H1 (cell line): ENCODE results near the gene CILP. TPM values are rescaled to one million over a fixed set of nuclear protein-coding genes. Genes with fewer than 3 reads are reported as not detected.

Experiments
- CTCF ChIA-PET: fragments of 300-600 bp; sonication (Branson Sonifier 250); formaldehyde crosslinking; loops from one replicate; lab custom pipeline; 2021; ENCODE audit not compliant: partially characterized antibody; lab: Charles Lee
- POLR2A ChIA-PET: fragments of 300-600 bp; sonication (Branson Sonifier 250); formaldehyde crosslinking; loops from one replicate; lab custom pipeline; 2021; ENCODE audit warnings: inconsistent platforms; ENCODE audit not compliant: partially characterized antibody; lab: Charles Lee
- DNase-seq, 2 experiments: peaks; one replicate each; pipeline versions ENCODE4 v3.0.0 to v3.0.0-alpha.2; 2010 to 2022; ENCODE audit warnings: low spot score in 2 of 2, low read depth in 1 of 2, mixed read lengths in 1 of 2
- FAIRE-seq: peaks from 2 replicates; lab custom pipeline; 2011; peaks lifted over from hg19 to GRCh38; lab: Jason Lieb, UNC
- H2AFZ ChIP-seq: 2 replicates; pipeline ENCODE4 v1.8.1; 2012; ENCODE audit warnings: low read length, inconsistent platforms
- H2AK5ac ChIP-seq: 2 replicates; pipeline ENCODE4 v1.6.1; 2013; ENCODE audit warnings: low read depth, low read length
- H2BK120ac ChIP-seq: replicated peaks from 2 replicates; pipeline ENCODE3; 2013; ENCODE audit warnings: low read depth, low read length, inconsistent platforms
- H2BK12ac ChIP-seq: 2 replicates; pipeline ENCODE4 v1.6.1; 2013; ENCODE audit warnings: low read depth, low read length
- H2BK15ac ChIP-seq: 2 replicates; pipeline ENCODE4 v1.6.1; 2013; ENCODE audit warnings: low read length
- H2BK20ac ChIP-seq: 2 replicates; pipeline ENCODE4 v1.6.1; 2013; ENCODE audit warnings: low read length
- H2BK5ac ChIP-seq: 2 replicates; pipeline ENCODE4 v1.6.1; 2013; ENCODE audit warnings: low read depth, low read length
- H3K14ac ChIP-seq: 2 replicates; pipeline ENCODE4 v1.6.1; 2013; ENCODE audit warnings: inconsistent platforms; ENCODE audit not compliant: insufficient read length
- H3K18ac ChIP-seq: 2 replicates; pipeline ENCODE4 v1.6.1; 2013; ENCODE audit warnings: low read length; ENCODE audit errors: extremely low read depth
- H3K23ac ChIP-seq: 2 replicates; pipeline ENCODE4 v1.6.1; 2013; ENCODE audit warnings: inconsistent platforms; ENCODE audit not compliant: insufficient read length
- H3K23me2 ChIP-seq: 2 replicates; pipeline ENCODE4 v1.6.1; 2013; ENCODE audit warnings: low read depth, low read length
- H3K27ac ChIP-seq: 2 replicates; pipeline ENCODE4 v1.6.1; 2011; ENCODE audit warnings: low read depth, low read length, inconsistent platforms
- H3K27me3 ChIP-seq, 4 experiments: replicated peaks in 1 of 4; 1 replicate in 1 of 4; 2 replicates in 3 of 4; pipeline versions ENCODE4 v1.6.1 to v1.8.1; 2011 to 2013; ENCODE audit warnings: low read length in 3 of 4, mild to moderate bottlenecking in 3 of 4, inconsistent platforms in 2 of 4, mixed read lengths in 2 of 4, moderate library complexity in 1 of 4; ENCODE audit not compliant: control insufficient read depth in 3 of 4, insufficient read depth in 3 of 4; ENCODE audit errors: extremely low read depth in 1 of 4
- H3K36me3 ChIP-seq, 4 experiments: 2 replicates each; pipeline versions ENCODE4 v1.6.1 to v1.8.1; 2011 to 2013; ENCODE audit warnings: mild to moderate bottlenecking in 4 of 4, low read length in 3 of 4, moderate library complexity in 2 of 4, control low read depth in 1 of 4, inconsistent platforms in 1 of 4; ENCODE audit not compliant: insufficient read depth in 4 of 4, control insufficient read depth in 2 of 4
- H3K4ac ChIP-seq: replicated peaks from 2 replicates; pipeline ENCODE3; 2013; ENCODE audit warnings: low read length, low read depth, mixed read lengths, inconsistent platforms; ENCODE audit not compliant: insufficient read length
- H3K4me1 ChIP-seq, 4 experiments: replicated peaks in 1 of 4; 1 replicate in 1 of 4; 2 replicates in 3 of 4; pipeline versions ENCODE4 v1.6.1 to v1.8.1; 2011 to 2013; ENCODE audit warnings: low read length in 3 of 4, inconsistent platforms in 2 of 4, mixed read lengths in 1 of 4; ENCODE audit not compliant: insufficient read depth in 4 of 4, control insufficient read depth in 3 of 4
- H3K4me2 ChIP-seq, 2 experiments: 2 replicates each; pipeline versions ENCODE4 v1.6.1 to v1.8.1; 2011 to 2013; ENCODE audit warnings: low read depth in 2 of 2, low read length in 2 of 2, control low read depth in 1 of 2, inconsistent platforms in 1 of 2, mild to moderate bottlenecking in 1 of 2; ENCODE audit not compliant: insufficient read depth in 1 of 2
- H3K4me3 ChIP-seq, 4 experiments: fragments of 200-600, 300-600 bp in 1 of 4; sonication (generic), shearing (Covaris generic), sonication (Bioruptor Twin) in 1 of 4; 2 replicates each; pipeline versions ENCODE4 v1.5.1 to v1.8.1; 2011 to 2016; ENCODE audit warnings: low read length in 4 of 4, low read depth in 3 of 4, control low read depth in 2 of 4, inconsistent platforms in 2 of 4, mild to moderate bottlenecking in 2 of 4, mixed read lengths in 1 of 4, moderate library complexity in 1 of 4; ENCODE audit not compliant: insufficient read depth in 2 of 4; ENCODE audit errors: extremely low read depth in 1 of 4
- H3K56ac ChIP-seq: replicated peaks from 2 replicates; pipeline ENCODE3; 2013; ENCODE audit warnings: low read depth, mild to moderate bottlenecking, mixed read lengths, low read length, inconsistent platforms; ENCODE audit not compliant: insufficient read length
- H3K79me1 ChIP-seq: 2 replicates; pipeline ENCODE4 v1.6.1; 2013; ENCODE audit warnings: low read depth, low read length, control low read depth
- H3K79me2 ChIP-seq, 2 experiments: 2 replicates each; pipeline versions ENCODE4 v1.6.1 to v1.8.1; 2012 to 2013; ENCODE audit warnings: low read length in 2 of 2, mild to moderate bottlenecking in 2 of 2, inconsistent platforms in 1 of 2; ENCODE audit not compliant: insufficient read depth in 2 of 2, control insufficient read depth in 1 of 2
- H3K9ac ChIP-seq, 4 experiments: replicated peaks in 1 of 4; 1 replicate in 1 of 4; 2 replicates in 3 of 4; pipeline versions ENCODE4 v1.6.1 to v1.8.1; 2011 to 2013; ENCODE audit warnings: low read depth in 3 of 4, low read length in 3 of 4, control low read depth in 2 of 4, mild to moderate bottlenecking in 2 of 4, moderate library complexity in 2 of 4, inconsistent platforms in 1 of 4; ENCODE audit errors: extremely low read depth in 1 of 4
- H3K9me3 ChIP-seq, 2 experiments: 2 replicates each; pipeline versions ENCODE4 v1.6.1 to v1.8.1; 2012 to 2013; ENCODE audit warnings: mild to moderate bottlenecking in 2 of 2, moderate library complexity in 2 of 2, control low read depth in 1 of 2, inconsistent platforms in 1 of 2, low read depth in 1 of 2, low read length in 1 of 2, mixed read lengths in 1 of 2; ENCODE audit not compliant: insufficient read depth in 2 of 2
- H4K20me1 ChIP-seq, 2 experiments: replicated peaks in 1 of 2; 2 replicates each; pipeline versions ENCODE3 to v1.8.1; 2011 to 2013; ENCODE audit warnings: inconsistent platforms in 2 of 2, low read length in 2 of 2, mild to moderate bottlenecking in 1 of 2; ENCODE audit not compliant: insufficient read depth in 2 of 2, control insufficient read depth in 1 of 2
- H4K5ac ChIP-seq: 2 replicates; pipeline ENCODE4 v1.6.1; 2013; ENCODE audit warnings: low read length, low read depth, mixed read lengths, inconsistent platforms; ENCODE audit not compliant: insufficient read length
- H4K8ac ChIP-seq: 2 replicates; pipeline ENCODE4 v1.8.0; 2013; ENCODE audit warnings: mild to moderate bottlenecking, moderate library complexity, low read length, inconsistent platforms; ENCODE audit not compliant: insufficient read depth; ENCODE audit errors: extremely low read depth
- H4K91ac ChIP-seq: replicated peaks from 2 replicates; pipeline ENCODE3; 2013; ENCODE audit warnings: low read length, mixed read lengths, inconsistent platforms; ENCODE audit not compliant: insufficient read length
- CHD2 ChIP-seq: IDR thresholded peaks from 2 replicates; pipeline ENCODE4 v1.6.1; 2012; ENCODE audit warnings: low read length, improper control_type of control experiment
- CTBP2 ChIP-seq: IDR thresholded peaks from 2 replicates; pipeline ENCODE4 v1.7.0; 2011; ENCODE audit warnings: borderline replicate concordance, mild to moderate bottlenecking, moderate library complexity, mixed read lengths, low read length; ENCODE audit not compliant: insufficient read depth, insufficient read length
- GABPA ChIP-seq: IDR thresholded peaks from 2 replicates; pipeline ENCODE4 v1.6.1; 2011; ENCODE audit warnings: mild to moderate bottlenecking, low read length, moderate library complexity, borderline replicate concordance; ENCODE audit not compliant: insufficient read depth
- HDAC6 ChIP-seq: IDR thresholded peaks from one replicate; pipeline ENCODE4 v1.7.1; 2012; ENCODE audit warnings: low read depth, mild to moderate bottlenecking, inconsistent platforms, low read length, moderate library complexity
- JUN ChIP-seq: IDR thresholded peaks from 2 replicates; pipeline ENCODE4 v1.6.1; 2011; ENCODE audit warnings: low read depth, mild to moderate bottlenecking, improper control_type of control experiment, low read length
- MAFK ChIP-seq: IDR thresholded peaks from 2 replicates; pipeline ENCODE4 v1.6.1; 2012; ENCODE audit warnings: low read depth, mild to moderate bottlenecking, improper control_type of control experiment, low read length
- PHF8 ChIP-seq: fragments of 200-600 bp; sonication (generic); conservative IDR thresholded peaks from 2 replicates; pipeline ENCODE4 v1.7.1; 2012; ENCODE audit warnings: low read depth, mild to moderate bottlenecking, inconsistent platforms, low read length, moderate library complexity
- RXRA ChIP-seq: IDR thresholded peaks from 2 replicates; pipeline ENCODE4 v1.6.1; 2011; ENCODE audit warnings: low read depth, mild to moderate bottlenecking, low read length, moderate library complexity; ENCODE audit not compliant: insufficient read depth
- SIRT6 ChIP-seq: IDR thresholded peaks from one replicate; pipeline ENCODE4 v1.7.1; 2012; ENCODE audit warnings: low read length, inconsistent platforms
- TEAD4 ChIP-seq: IDR thresholded peaks from 2 replicates; pipeline ENCODE4 v1.6.1; 2012; ENCODE audit warnings: low read depth, low read length, inconsistent platforms, mixed read lengths
- YY1 ChIP-seq: IDR thresholded peaks from 2 replicates; pipeline ENCODE4 v1.6.1; 2011; ENCODE audit warnings: low read depth, mild to moderate bottlenecking, low read length
- whole genome bisulfite sequencing, 2 experiments: shearing (Covaris generic) in 1 of 2; methylation state at CpG; one replicate each; pipeline versions ENCODE4 v1.1.6 to v1.1.7; 2013 to 2015; ENCODE audit warnings: low lambda C conversion rate in 2 of 2, mixed read lengths in 2 of 2, inconsistent platforms in 1 of 2, low coverage in 1 of 2, missing lambda C conversion rate in 1 of 2; ENCODE audit not compliant: insufficient replicate concordance in 2 of 2, insufficient coverage in 1 of 2, insufficient read length in 1 of 2; ENCODE audit errors: extremely low coverage in 1 of 2, missing lambda C conversion rate in 1 of 2; 5-methylcytosine and 5-hydroxymethylcytosine counted together
- polyA plus RNA-seq, 7 experiments: library from polyadenylated mRNA; depleted of rRNA in 3 of 7; stranded (reverse) in 5 of 7; unstranded in 2 of 7; fragments of >200 nt in 5 of 7; fragments of 200-250 nt in 2 of 7; gene quantifications; 1 replicate in 5 of 7; 2 replicates in 1 of 7; 4 replicates in 1 of 7; pipeline versions ENCODE4 v1.2.1 to v1.2.3, GENCODE V29; 2011 to 2013; ENCODE audit warnings: missing spikeins in 2 of 7, mixed read lengths in 2 of 7
- total RNA-seq: library from RNA; stranded (reverse); fragmentation: NEBNext Ultra II Directional; extraction: Animal tissue kit (Norgen Biotek cat#: 25700); gene quantifications from 2 replicates; pipeline ENCODE4 v1.2.1, GENCODE V29; 2021

CILP gene
- total and polyA plus RNA-seq, 2 of the 8 experiments (the other 6 are each of a cell fraction or from before 2014, with no cell fraction given): 0.02 TPM; not detected in 1

GRCh38 chr15:65165875-65166274, 45.4 kb downstream of the CILP start:
- no peak for FAIRE-seq
- TF ChIP-seq TEAD4 (no peak), YY1 (no peak), CHD2 (no peak), SIRT6 (no peak), HDAC6 (no peak), GABPA (no peak), MAFK (no peak), JUN (no peak), RXRA (no peak), CTBP2 (no peak), PHF8 (no peak)
- TF ChIP-seq, all 59 proteins: peak for 0
- no peaks in the 10 kb centered on the region for H3K4me1 ChIP-seq
- H3K18ac ChIP-seq: no peak overlapping the region
- no peak overlapping the region for H3K14ac ChIP-seq
- H4K5ac ChIP-seq: no peak overlapping the region
- H4K8ac ChIP-seq: no peak overlapping the region
- WGBS, 2 experiments: 94% methylated on average over 2 of the region's 2 CpGs; no CpG with 5 or more reads in 1 of the 2 experiments
- H2AK5ac ChIP-seq: no peak overlapping the region
- ChIA-PET CTCF (interaction anchor here (1.0 to 1.4 kb wide), 3 partner anchors 55 to 132 kb away, joined by 3 to 5 read pairs (median 3); no protein-coding TSS in a partner anchor), POLR2A (no interaction called here)
- H3K56ac ChIP-seq: no peak overlapping the region
- H2BK20ac ChIP-seq: no peak overlapping the region
- H2BK15ac ChIP-seq: no peak overlapping the region
- H3K27me3 ChIP-seq: no peaks in the 10 kb centered on the region; a peak in 1 of 7 replicates
- H4K20me1 ChIP-seq: peaks cover 1 to 2% of the 10 kb centered on the region in 2 experiments
- H3K4me3 ChIP-seq: no peak overlapping the region
- H3K23ac ChIP-seq: no peak overlapping the region
- H3K4ac ChIP-seq: no peak overlapping the region
- no peak overlapping the region for H3K4me2 ChIP-seq
- no peak overlapping the region for H2BK120ac ChIP-seq
- H3K9ac ChIP-seq: no peak overlapping the region
- H2BK12ac ChIP-seq: no peak overlapping the region
- DNase-seq: no peak
- no peaks in the 10 kb centered on the region for H3K23me2 ChIP-seq
- no peaks in the 10 kb centered on the region for H3K9me3 ChIP-seq
- no peaks in the 10 kb centered on the region for H3K79me2 ChIP-seq
- H3K79me1 ChIP-seq: no peaks in the 10 kb centered on the region
- no peak overlapping the region for H3K27ac ChIP-seq
- H3K36me3 ChIP-seq: peaks cover 2 to 32% (median 13%) of the 10 kb centered on the region in 4 experiments; a peak in 5 of 8 replicates
- no peak overlapping the region for H2BK5ac ChIP-seq
- H4K91ac ChIP-seq: no peak overlapping the region
- no peak overlapping the region for H2AFZ ChIP-seq
